NCI-H2029 (cell line): ENCODE measurements around the gene SPDYE17.
"Not testable (repeated sequence)": the region's sequence is repeated elsewhere in the genome, so short reads cannot be mapped to it uniquely, and the experiment has no call there.

Experiments
- DNase-seq: peaks from one replicate; lab custom pipeline; 2025; lab: John Stamatoyannopoulos, UW

SPDYE17 gene

DNA sequence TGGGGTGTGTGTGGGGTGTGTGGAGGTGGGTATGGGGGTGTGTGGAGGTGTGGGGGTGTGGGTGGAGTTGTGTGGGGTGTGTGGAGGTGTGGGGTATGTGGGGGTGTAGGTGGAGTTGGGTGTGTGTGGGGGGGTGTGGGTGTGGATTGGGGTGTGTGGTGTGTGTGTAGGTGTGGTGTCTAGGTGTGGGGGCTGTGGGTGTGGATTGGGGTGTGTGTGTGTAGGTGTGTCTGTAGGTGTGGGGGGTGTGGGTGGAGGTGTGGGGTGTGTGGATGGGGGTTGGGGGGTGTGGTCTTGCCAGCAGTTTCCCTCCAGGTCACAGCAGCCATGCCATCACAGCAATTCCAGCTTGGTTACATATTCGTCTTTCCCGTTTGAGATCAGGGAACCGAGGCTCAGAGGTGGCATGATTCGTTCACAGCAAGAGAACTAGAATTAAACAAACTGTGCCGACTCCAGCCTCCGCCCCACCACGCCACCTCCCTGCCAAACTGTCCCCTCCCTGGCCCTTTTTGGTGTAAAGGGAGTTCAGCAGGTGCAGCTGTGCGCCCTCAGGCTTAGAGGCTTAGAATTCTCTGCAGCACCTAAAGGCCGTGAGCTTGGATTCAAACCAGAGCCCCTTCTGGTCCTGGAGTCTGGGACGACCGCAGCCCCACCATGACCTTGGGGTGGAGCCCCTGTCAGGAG, 33.3 kb downstream of the SPDYE17 start:
- DNase-seq = not testable (repeated sequence)

DNA sequence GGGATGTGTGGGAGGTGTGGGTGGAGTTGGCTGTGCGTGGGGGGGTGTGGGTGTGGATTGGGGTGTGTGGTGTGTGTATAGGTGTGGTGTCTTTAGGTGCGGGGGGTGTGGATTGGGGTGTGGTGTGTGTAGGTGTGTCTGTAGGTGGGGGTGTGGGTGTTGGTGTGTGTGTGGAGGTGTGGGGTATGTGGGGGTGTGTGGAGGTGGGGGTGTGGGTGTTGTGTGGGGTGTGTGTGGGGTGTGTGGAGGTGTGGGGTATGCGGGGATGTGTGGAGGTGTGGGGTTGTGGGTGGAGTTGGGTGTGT, 33.9 kb downstream of the SPDYE17 start:
- DNase-seq = no peak

DNA sequence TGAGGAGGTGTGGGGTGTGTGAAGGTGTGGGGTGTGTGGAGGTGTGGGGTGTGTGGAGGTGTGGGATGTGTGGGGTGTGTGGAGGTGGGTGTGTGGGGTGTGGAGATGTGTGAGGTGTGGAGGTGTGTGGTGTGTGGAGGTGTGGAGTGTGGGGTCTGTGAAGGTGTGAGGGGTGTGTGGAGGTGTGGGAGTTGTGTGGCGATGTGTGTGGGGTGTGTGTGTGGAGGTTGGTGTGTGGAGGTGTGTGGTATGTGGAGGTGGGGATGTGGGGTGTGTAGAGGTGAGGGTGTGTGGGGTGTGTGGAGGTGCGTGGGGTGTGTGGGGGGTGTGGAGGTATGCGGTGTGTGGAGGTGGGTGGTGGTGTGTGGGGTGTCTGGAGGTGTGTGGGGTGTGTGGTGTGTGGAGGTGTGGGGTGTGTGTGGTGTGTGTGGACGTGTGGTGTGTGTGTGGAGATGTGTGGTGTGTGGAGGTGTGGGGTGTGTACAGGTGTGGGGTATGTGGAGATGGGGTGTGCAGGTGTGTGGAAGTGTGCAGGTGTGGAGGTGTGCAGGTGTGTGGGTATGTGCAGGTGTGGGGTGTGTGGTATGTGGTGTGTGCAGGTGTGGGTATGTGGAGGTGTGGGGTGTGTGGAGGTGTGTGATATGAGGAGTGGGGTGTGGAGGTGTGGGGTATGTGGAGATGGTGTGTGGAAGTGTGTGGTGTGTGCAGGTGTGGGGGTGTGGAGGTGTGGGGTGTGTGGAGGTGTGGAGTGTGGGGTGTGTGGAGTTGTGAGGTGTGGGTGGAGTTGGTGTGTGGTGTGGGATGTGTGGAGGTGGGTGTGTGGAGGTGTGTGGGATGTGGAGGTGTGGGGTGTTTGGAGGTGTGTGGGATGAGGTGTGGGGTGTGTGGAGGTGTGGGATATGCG, 34.5 kb downstream of the SPDYE17 start:
- DNase-seq = no peak

DNA sequence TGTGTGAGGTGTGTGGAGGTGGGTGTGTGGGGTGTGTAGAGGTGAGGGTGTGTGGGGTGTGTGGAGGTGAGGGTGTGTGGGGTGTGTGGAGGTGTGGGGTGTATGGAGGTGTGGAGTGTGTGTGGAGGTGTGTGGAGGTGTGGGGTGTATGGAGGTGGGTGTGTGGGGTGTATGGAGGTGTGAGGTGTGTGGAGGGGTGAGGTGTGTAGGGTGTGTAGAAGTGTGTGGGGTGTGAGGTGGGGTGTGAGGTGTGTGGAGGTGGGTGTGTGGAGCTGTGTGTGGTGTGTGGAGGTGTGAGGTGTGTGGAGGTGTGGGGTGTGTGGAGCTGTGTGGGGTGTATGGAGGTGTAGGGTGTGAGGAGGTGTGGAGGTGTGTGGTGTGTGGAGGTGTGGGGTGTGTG, 35.2 kb downstream of the SPDYE17 start:
- not testable (repeated sequence) for DNase-seq

DNA sequence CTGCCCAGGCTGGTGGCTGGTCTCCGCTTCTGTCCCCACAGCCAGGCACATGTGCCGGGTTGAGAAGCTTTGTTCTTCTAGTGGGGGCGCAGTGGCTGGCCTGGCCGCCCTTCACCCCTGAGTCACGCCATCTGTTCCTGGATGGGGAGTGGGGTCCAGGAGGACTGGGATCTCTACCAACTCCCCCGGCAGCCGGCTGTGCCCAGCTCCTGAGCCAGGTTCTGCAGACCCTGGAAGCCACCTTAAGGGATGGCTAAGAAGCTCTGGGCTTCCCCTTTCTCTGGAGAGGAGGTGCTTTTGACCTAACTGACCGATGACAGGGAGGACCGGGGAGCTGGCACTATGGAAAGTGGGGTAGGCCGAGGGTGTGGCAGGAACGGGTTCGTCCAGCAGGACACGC, 37.9 kb downstream of the SPDYE17 start:
- not testable (repeated sequence) for DNase-seq

DNA sequence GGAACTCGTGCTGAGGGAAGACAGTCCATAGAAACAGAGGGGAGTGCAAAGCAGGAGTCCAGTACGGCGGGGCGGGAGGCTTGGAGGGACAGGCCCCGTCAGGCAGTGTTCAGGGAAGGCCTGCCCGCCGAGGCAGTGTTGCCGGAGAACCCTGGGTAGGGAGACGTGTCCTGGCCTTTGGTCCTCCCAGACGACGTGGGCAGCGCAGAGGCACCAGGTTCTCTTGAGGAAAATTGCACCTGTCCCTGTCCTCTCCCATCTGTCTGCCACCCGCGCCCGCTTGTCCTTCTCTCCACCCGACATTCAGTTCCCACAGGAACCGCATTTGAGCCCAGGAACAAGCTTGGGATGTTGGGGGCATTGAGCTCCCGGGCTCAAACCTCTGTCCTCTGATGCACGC, 38.3 kb downstream of the SPDYE17 start:
- not testable (repeated sequence) for DNase-seq

DNA sequence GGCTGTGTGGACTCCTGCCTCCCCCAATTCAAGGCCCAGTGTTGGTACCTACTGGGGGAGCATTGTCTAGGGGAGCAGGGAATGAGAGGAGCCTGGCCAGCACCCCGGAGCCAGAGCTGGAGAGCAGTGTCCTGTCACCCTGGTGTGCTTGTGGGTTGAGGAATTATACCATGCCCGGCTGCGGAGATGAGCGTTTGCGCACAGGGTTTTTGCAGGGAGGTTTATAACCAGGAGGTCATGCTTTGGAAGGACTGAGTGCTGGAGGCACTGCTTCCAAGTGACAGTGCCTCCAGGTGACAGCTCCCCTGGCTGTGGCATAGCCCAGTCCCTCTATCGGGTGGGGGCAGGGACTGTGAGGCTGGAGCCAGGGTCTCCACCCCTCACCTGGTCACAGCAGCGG, 39.3 kb downstream of the SPDYE17 start:
- not testable (repeated sequence) for DNase-seq

DNA sequence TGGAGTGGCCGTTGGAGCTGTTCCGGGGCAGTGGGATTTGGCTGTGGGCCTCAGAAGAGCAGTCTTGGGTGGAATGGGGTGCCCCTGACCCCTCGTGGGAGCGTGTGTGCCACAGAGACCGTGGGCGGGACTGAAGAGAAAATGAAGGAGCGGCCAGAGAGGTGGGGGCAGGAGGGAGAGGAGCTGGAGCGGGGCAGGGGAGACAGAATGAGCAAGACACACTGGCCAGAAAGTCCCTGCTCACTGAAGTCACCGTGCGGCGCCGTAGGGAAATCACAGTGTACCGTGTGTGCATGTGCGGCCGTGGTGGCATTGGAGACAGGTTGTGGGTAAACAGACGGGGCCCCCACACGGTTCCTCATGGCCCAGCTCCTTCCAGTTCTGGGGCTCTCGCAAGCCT, 40.0 kb downstream of the SPDYE17 start:
- DNase-seq = not testable (repeated sequence)

DNA sequence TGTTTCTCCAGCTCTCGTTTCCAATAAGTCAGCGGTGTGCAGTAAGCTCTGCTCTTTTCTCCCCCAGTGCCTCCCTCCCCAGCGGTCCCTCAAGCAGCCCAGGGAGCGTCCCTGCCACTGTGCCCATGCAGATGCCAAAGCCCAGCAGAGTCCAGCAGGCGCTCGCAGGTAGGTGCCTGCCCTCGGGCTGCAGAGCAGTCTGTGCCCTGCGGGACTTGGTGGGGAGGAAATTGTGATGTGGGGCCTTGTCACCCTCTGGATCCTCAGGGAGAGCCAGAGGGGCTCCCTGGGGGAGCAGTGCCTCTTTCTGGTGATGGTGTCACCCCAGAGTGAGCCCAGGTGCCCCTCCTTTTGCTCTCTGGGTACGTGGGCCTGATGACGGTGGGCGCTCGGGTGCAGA, 42.0 kb downstream of the SPDYE17 start:
- not testable (repeated sequence) for DNase-seq

DNA sequence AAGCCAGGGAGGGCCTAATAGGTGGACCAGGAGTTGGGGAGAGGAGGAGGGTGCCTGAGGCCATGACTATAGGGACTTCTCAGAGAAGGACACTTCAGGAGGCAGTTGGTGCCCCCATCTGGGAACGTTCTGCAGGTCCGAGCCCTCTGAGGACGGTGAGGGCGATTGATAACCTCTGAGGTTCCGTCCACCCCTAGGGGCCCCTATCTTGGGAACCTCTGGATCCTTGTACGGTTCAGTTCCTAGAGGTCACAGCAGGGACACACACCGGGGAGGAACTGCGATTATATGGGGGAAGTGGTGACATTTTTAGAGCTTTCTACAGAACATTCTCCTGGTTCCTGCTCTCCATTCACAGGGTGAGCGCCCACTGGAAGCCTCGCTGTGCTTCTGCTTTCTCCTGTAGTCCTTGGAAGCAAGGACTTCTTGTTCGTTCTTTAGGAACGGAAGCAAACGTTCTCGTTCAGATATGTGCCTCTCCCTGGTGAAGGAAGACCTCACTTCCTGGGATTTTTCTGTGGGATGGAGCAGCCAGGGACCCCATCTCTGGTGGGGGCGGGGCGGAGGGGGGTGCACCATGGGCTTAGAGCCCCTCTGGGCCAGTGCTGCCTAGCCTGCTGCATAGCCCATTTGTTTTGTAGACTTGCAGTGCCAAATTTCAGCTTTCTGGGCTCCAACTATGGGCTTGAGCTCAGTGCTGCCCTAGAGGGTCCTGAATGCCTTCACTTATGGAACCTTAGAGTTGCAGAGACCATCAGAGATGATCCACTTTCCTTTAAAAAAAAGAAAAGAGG, 46.0 kb downstream of the SPDYE17 start:
- DNase-seq = not testable (repeated sequence)

DNA sequence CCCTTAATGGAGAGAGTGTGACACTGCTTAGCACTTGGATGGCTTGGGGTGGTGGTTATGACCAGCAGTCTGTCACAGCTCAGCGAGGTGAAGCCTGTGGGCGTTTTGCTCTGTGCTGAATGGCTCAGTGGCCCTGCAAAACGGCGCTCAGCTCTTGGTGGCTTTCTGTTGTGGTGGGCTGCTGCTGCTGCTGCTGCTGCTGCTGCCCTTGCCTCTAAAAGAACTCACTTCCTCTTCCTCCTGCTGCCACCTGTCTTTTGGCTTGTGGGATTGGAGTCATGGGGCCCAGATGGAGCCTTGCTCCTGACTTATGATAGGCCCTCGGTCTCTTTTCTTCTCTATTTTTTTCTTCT, 47.4 kb downstream of the SPDYE17 start:
- not testable (repeated sequence) for DNase-seq

DNA sequence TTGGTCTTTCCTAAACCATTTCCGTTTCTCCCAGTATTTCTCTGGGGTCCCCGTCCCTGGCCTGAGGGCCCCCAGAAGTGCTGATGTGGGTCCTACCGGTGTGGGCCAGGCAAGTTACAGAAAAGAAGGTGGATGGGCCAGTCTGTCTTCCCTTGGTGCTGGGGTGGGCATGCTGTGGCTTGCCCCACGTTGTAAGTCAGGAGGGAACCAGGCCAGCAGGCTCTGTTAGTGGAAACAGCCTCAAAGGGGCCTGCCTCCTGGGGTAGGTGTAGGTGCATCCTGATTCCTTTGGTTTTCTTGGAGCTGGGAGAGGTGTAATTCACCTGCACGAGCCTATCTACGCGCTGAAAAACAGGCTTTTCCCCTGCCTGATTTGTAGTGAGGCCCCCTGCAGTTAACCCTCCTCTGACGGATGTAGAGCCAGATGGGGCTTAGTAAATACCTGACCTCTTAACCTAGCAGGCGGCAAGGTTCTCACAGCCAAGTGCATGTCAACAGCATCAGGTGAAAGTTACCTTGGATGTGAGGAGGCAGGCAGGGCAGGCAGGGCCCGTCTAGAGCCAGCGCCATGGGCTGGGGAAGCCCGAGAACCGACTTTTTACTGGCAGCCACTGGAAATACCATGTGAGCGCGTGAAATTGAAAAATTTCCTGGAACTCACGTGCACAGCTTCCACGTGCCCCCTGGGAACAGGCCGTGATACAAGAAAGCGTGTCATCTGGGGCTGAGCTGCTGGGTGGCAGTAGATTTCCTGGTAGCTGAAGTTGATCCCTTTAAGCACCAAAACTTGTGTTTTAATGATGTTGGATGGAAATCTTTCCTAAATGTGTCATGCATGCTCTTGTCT, 48.0 kb downstream of the SPDYE17 start:
- DNase-seq = not testable (repeated sequence)

DNA sequence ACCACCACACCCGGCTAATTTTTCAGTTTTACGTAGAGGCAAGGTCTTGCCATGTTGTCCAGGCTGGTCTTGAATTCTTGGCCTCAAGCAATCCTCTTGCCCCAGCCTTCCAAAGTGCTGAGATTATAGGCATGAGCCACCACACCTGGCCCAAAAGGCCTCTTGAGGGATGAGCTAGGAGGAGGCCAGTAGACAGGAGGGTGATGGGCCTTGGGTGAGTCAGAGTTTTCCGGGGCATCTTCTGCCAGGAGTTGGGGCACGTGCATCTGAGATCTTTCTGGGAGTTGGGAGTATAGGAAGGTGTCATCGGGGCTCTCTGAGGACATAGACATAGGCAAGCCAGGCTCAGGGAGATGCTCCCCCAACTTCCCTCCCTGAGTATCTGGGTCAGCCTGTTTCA, 48.8 kb downstream of the SPDYE17 start:
- DNase-seq = not testable (repeated sequence)

DNA sequence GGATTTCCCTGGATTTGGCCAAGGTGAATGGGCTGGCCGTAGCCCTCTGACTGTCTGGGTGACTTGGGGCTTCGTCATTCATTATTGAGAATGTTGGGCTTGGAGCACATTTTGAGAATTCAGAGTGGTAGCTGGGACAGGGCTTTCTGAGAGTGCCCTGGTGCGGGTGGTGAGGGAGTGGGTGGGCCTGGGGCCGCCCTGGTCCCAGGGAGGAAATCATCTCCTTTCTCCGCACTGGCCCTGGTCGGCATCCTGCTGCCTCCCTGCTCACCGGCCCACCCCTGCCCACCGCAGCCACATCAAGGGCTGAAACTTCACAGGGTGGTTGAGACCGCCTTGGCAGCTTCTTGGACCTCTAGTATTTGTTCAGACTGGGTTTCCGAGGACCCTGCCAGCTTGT, 49.7 kb downstream of the SPDYE17 start:
- DNase-seq = not testable (repeated sequence)

DNA sequence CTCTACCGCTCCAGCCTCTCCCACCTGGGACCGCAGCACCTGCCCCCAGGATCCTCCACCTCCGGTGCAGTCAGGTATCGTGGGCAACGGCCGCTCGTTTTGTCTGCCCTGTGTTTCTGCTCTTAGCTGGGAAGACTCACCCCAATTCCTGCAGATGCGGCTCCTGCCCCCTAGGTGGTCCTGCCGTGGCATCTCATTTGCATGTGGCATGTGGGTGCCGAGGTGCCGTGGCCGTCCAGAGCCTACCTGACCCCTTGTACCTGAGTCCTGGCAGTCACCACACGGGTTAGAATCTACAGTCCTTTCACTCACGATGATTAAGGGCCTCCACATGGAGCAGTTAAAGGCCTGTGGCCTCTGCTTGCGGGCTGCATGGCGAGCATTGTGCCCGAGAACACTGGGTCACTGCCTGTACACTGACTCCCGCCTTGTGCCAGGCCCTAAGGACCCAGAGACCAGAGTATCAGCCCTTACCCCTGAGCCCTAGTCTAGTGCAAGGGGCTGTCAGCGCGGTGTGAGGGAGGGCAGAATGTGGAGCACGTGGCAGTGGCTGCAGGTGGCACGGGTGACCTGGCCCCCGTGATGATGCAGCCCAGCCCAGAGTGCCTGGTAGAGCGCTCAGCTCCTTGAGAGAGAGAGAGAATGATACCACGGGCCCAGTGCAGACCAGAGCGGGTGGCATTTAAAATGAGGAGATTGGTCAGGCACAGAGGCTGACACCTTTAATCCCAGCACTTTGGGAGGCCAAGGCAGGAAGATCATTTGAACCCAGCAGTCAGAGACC, 50.8 kb downstream of the SPDYE17 start:
- DNase-seq = not testable (repeated sequence)

DNA sequence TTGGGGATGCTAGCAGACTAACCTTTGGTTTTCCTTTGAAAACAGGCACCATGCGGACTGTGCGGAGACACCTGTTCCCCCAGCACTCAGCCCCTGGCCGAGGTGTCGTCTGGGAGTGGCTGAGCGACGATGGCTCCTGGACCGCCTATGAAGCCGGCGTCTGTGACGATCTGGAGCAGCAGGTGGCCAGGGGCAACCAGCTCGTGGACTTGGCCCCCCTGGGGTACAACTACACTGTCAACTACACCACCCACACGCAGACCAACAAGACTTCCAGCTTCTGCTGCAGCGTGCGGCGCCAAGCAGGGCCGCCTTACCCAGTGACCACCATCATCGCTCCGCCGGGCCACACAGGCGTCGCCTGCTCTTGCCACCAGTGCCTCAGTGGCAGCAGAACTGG, 51.6 kb downstream of the SPDYE17 start:
- DNase-seq = not testable (repeated sequence)

DNA sequence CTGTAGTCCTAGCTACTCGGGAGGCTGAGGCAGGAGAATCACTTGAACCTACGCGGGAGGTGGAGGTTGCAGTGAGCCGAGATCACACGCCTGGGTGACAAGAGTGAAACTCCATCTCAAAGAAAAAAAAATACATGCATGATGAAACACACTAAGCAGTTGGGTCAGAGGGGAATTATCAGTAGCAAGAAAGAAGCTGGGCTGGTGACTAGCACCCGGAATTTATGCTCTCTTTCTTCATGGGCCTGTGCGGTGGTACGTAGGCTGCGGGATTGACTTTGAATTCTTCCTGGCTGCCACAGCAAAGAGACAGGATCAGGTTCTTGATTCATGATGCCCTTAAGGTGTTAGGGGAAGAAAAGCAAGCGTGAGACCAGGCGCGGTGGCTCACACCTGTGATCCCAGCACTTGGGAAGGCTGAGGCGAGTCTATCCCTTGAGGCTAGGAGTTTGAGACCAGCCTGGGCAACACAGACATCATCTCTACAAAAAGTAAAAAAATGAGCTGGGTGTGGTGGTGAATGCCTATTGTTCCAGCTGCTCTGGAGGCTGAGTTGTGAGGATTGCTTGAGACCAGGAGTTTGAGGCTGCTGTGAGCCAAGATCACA, 54.3 kb downstream of the SPDYE17 start:
- not testable (repeated sequence) for DNase-seq

DNA sequence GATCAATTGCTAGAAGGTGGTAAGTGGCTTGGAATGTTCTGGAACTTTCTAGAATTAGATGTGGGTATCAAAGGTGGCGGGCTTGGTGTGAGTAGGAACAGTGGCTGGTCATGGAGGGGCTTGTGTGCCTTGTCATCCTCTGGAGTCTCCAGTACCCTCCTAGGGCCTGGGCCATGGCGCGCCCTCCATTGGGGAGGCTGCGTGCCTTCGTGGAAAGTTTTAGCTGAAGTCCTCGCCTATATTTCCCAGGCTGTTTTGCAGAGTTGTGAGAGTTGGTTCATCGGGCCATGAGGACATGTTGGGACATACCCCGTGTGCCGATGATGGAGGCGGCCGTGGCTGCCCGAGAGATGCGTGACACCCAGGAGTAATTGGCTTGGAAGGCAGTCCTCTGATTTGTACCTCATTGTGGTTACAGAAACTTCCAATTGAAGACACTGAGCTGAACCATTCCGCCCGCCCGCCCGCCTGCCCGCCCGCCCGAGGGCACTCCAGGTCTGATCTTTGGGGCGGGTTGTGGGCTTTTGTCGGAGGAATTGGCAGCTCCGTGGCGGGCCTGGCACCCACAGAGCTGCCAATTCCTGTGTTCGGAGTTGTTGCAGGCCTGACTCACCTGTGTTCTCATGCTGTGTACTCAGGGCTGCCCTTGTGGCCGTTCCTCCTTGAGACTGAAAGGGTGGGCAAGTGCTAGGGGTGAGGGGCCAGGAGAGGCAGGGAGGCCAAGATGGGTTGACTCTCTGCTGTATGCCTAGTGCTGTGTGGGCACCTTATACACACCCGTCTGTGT, 57.2 kb downstream of the SPDYE17 start:
- DNase-seq = not testable (repeated sequence)

DNA sequence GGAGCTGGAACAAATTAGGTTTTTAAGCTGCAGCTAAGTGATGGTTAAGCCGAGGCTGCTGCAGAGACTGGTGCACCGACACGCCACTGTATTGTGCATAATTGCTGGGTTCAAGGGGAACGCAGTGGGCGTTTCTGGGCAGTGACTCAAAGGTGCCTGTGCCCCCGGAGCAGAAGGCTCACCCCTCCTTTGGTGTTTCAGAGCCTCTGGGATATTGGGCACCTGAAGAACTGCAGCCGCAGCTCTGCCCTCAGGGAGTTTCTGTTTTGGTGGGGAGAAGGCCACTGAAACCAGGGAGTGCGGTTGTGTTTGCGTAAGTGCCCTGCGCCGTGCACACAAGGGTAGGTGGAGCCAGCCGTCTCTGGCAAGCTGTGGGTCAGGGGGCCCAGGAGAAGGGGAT, 57.8 kb downstream of the SPDYE17 start:
- not testable (repeated sequence) for DNase-seq

DNA sequence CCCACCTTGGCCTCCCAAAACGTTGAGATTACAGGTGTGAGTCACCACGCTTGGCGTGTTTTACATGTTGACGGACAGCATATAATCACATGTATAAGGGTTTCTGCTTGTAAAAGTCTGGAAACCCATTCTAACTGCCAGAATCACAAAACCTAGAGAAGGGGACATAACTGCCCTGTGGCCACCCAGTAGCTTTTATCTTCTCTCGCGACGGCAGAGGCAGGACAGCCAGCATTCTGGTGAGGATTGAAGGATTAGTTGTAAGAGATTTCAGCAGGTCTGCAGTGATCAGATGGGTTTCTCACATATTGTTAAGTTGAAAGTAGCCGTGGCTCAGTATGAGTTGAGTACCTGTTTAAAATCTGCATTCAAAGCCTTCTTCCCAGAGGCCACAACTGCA, 59.8 kb downstream of the SPDYE17 start:
- not testable (repeated sequence) for DNase-seq
